Lung (tissue), 12 donors: ENCODE measurements around the gene KIF26B. TPM values are rescaled to one million over a fixed set of nuclear protein-coding genes. Genes with fewer than 3 reads are reported as not detected.
"Not testable (repeated sequence)": the region's sequence is repeated elsewhere in the genome, so short reads cannot be mapped to it uniquely, and the experiment has no call there.

Source experiments
- ATAC-seq: fragments of 200-7000 bp; cut with Tn5 transposase; one replicate; pipeline ENCODE4 v1.9.1; 2020; ENCODE audit warnings: moderate number of reproducible peaks; ENCODE audit not compliant: insufficient read depth, low FRiP score
- DNase-seq, 3 donors: peaks; one replicate each; pipeline ENCODE4 v3.0.0-alpha.2; 2013 to 2017
- H3K27ac ChIP-seq, 2 donors: one replicate each; pipeline ENCODE4 v1.5.1; 2013; ENCODE audit warnings: mild to moderate bottlenecking in 2 of 2, moderate library complexity in 2 of 2, control low read depth in 1 of 2, inconsistent platforms in 1 of 2, low read depth in 1 of 2, low read length in 1 of 2
- H3K27me3 ChIP-seq, 3 donors: one replicate each; pipeline ENCODE4 v1.5.1; 2013; ENCODE audit warnings: low read length in 2 of 3; ENCODE audit not compliant: control insufficient read depth in 3 of 3, insufficient read depth in 3 of 3
- H3K36me3 ChIP-seq, 4 donors: one replicate each; pipeline ENCODE4 v1.5.1; 2013; ENCODE audit warnings: low read length in 4 of 4, mild to moderate bottlenecking in 1 of 4, moderate library complexity in 1 of 4; ENCODE audit not compliant: control insufficient read depth in 4 of 4, insufficient read depth in 4 of 4
- H3K4me1 ChIP-seq, 5 donors: one replicate each; pipeline ENCODE4 v1.5.1; 2013; ENCODE audit warnings: low read length in 5 of 5, mild to moderate bottlenecking in 2 of 5, moderate library complexity in 1 of 5; ENCODE audit not compliant: control insufficient read depth in 5 of 5, insufficient read depth in 5 of 5
- H3K4me3 ChIP-seq: one replicate; pipeline ENCODE4 v1.5.1; 2013; ENCODE audit warnings: mild to moderate bottlenecking, control low read depth, moderate library complexity
- H3K9ac ChIP-seq, 2 donors: one replicate each; pipeline ENCODE4 v1.5.1; 2013; ENCODE audit warnings: low read length in 2 of 2, control low read depth in 1 of 2; ENCODE audit not compliant: insufficient read depth in 1 of 2
- H3K9me3 ChIP-seq, 4 donors: one replicate each; pipeline ENCODE4 v1.5.1; 2013; ENCODE audit warnings: low read length in 3 of 4, mild to moderate bottlenecking in 1 of 4, moderate library complexity in 1 of 4; ENCODE audit not compliant: control insufficient read depth in 4 of 4, insufficient read depth in 3 of 4
- WGBS, 2 donors: extraction: QIAGEN DNeasy Blood & Tissue Kit; methylation state at CpG; one replicate each; pipeline ENCODE4 v1.1.7; 2013; 5-methylcytosine and 5-hydroxymethylcytosine counted together
- polyA plus RNA-seq, 2 donors: library from polyadenylated mRNA; stranded (reverse); fragments of 200-250 nt; gene quantifications; one replicate each; pipeline ENCODE4 v1.2.1, GENCODE V29; 2013
- total RNA-seq, 2 donors: library from RNA; depleted of rRNA in 1 of 2; stranded (reverse); fragments of >200 nt in 1 of 2; gene quantifications; one replicate each; pipeline ENCODE4 v1.2.1, GENCODE V29; 2014 to 2021
- TF ChIP-seq, protein P1 (sequence below): IDR thresholded peaks from 2 replicates; pipeline ENCODE4 v1.5.1; 2012; ENCODE audit warnings: mild to moderate bottlenecking; ENCODE audit errors: control extremely low read depth, extremely low read depth
- donor health status: control.
- donor health status: control.
- donor health status: Bipolar disorder and iron deficiency.
- donor health status: healthy.
- donor health status: DM: yes; HTN: yes; CAD: no.

KIF26B gene
- total and polyA plus RNA-seq, 4 donors, result 0.61 to 6.7 (median 2.2) TPM

GRCh38 chr1:245334235-245334634, 179.4 kb downstream of the KIF26B start:
- ATAC-seq (no peak), DNase-seq (no peak)
- 92 to 94% methylated on average over 4 of the region's 4 CpGs for WGBS, 2 donors
- Histone ChIP-seq H3K9me3 (no peaks in the 10 kb centered on the region), H3K9ac (no peak overlapping the region), H3K4me1 (no peaks in the 10 kb centered on the region), H3K27me3 (no peaks in the 10 kb centered on the region), H3K4me3 (no peak overlapping the region), H3K36me3 (no peaks in the 10 kb centered on the region), H3K27ac (no peak overlapping the region)
- TF ChIP-seq, protein P1, sequence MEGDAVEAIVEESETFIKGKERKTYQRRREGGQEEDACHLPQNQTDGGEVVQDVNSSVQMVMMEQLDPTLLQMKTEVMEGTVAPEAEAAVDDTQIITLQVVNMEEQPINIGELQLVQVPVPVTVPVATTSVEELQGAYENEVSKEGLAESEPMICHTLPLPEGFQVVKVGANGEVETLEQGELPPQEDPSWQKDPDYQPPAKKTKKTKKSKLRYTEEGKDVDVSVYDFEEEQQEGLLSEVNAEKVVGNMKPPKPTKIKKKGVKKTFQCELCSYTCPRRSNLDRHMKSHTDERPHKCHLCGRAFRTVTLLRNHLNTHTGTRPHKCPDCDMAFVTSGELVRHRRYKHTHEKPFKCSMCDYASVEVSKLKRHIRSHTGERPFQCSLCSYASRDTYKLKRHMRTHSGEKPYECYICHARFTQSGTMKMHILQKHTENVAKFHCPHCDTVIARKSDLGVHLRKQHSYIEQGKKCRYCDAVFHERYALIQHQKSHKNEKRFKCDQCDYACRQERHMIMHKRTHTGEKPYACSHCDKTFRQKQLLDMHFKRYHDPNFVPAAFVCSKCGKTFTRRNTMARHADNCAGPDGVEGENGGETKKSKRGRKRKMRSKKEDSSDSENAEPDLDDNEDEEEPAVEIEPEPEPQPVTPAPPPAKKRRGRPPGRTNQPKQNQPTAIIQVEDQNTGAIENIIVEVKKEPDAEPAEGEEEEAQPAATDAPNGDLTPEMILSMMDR, result no peak

DNA sequence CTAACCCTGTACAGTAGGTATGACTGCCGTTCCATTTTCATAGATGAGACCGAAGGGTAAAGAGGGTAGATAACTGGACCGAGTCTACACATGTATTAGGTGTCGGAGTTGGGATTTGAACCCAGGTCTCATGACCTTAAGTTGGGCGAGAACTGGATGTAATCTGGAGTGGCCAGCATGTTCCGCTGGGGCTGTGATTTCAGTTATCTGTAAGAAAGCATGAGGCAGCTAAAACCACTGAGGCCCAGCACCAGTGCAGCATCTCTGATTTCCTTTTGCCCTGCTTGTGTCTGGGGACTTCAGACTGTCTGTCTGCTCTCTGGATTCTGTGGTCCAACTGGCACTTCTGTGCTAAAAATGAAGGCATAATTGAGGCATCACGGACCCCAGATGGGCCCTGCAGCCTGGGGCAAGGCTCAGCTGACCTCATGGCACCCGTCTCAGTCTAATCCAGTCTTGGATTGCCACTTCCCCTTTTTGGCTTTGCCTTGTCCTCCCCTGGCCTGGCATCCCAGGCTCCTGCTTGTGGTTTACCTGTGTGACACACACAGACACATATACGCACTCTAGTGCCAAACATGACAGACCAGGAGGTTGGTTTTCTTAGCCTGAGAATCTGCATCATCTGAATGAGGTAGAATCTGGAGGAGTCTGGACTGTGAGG, 180.2 kb downstream of the KIF26B start:
- TF ChIP-seq, protein P1, result no peak
- no peak for ATAC-seq
- Histone ChIP-seq H3K36me3 (no peaks in the 10 kb centered on the region), H3K27me3 (no peaks in the 10 kb centered on the region), H3K4me1 (no peaks in the 10 kb centered on the region), H3K9me3 (no peaks in the 10 kb centered on the region), H3K9ac (no peak overlapping the region), H3K27ac (no peak overlapping the region), H3K4me3 (no peak overlapping the region)
- DNase-seq, result no peak
- WGBS, 2 donors, result 95% methylated on average over 9 of the region's 9 CpGs

DNA sequence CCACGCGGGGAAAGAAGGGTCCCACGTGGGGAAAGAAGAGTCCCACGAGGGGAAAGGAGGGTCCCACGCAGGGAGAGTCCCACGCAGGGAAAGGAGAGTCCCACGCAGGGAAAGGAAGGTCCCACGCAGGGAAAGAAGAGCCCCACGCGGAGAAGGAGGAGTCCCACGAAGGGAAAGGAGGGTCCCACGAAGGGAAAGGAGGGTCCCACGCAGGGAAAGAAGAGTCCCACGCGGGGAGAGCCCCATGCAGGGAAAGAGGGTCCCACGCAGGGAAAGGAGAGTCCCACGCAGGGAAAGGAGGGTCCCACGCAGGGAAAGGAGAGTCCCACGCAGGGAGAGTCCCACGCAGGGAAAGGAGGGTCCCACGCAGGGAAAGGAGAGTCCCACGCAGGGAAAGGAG, 180.9 kb downstream of the KIF26B start:
- H3K27ac ChIP-seq, DNase-seq, H3K9ac ChIP-seq, H3K4me3 ChIP-seq, H3K36me3 ChIP-seq, H3K4me1 ChIP-seq, H3K9me3 ChIP-seq, H3K27me3 ChIP-seq, ATAC-seq: not testable (repeated sequence)
- WGBS, 2 donors, result 87 to 88% methylated on average over 18 to 22 of the region's 22 CpGs

DNA sequence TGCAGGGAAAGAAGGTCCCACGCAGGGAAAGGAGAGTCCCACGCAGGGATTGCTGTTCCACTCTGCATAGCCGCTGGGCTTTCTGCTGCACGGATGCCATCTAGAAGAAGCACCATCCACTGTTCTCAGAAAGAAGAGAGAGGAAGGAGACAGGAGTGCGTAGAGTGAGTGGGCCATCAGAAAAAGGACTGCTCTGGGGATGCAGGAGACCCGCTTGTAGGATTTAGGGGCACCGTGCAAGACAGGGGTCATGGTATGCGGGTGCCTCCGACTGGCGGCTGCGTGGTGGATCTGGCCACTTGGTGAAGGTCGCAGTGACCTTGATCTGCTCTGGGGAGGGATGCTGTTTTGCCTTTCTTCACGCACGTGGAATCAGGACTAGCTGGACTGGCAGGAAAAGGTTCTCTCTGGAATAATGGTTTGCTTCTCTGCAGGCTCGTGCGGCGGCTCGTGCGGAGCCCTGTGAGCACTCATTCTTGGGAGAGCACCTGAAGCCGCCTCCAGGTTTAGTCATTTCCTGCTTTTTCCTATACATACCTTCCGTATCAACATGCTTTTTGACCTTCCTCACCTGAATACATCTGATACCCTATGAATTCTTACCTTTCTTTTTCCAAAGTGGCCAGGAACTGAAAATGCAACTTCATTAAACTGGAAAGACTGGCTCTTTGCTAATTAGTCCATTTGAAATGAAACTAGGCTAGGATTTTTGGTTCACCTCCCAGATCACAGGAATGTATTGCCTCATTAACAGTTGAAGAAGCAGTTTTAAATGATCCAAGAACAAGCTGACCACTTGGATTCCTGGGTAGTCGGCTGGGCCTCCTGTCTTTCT, 181.6 kb downstream of the KIF26B start:
- Histone ChIP-seq H3K9ac (no peak overlapping the region), H3K27ac (no peak overlapping the region), H3K4me3 (no peak overlapping the region), H3K9me3 (no peaks in the 10 kb centered on the region), H3K36me3 (no peaks in the 10 kb centered on the region), H3K4me1 (no peaks in the 10 kb centered on the region), H3K27me3 (no peaks in the 10 kb centered on the region)
- ATAC-seq (no peak), DNase-seq (no peak)
- TF ChIP-seq, protein P1, result no peak
- 82 to 89% methylated on average over 21 to 22 of the region's 22 CpGs for WGBS, 2 donors

DNA sequence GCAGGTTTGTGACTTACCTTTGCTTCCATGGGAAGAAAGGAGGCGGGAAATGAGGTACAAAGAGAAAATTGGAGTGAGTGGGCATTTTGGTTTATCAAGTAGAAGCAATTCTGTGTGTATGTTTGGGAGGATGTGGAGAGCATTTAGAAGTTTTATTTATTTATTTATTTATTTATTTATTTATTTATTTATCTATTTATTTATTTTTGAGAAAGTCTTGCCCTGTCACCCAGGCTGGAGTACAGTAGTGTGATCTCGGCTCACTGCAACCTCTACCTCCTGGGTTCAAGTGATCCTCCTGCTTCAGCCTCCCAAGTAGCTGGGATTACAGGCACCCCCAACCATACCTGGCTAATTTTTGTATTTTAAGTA, 182.2 kb downstream of the KIF26B start:
- not testable (repeated sequence) for DNase-seq, H3K9ac ChIP-seq, H3K27ac ChIP-seq, H3K9me3 ChIP-seq, H3K4me1 ChIP-seq, H3K4me3 ChIP-seq, H3K36me3 ChIP-seq, ATAC-seq, H3K27me3 ChIP-seq
- 95% methylated on average over 2 of the region's 2 CpGs for WGBS, 2 donors
